Thyroid gland (tissue), 4 donors: ENCODE data around the gene FOXO6. TPM values are rescaled to one million over a fixed set of nuclear protein-coding genes. Genes with fewer than 3 reads are reported as not detected.
A peak's percentile ranks its signal among the peaks of the same experiment; 100 is the strongest.

ENCODE experiments used
- DNase-seq, 2 donors: peaks; one replicate each; pipeline ENCODE4 v3.0.0-alpha.2; 2019
- H3K27ac ChIP-seq, 3 donors: fragments of 200-600 bp; sonication (generic); 1 replicate in 2 of 3; 2 replicates in 1 of 3; pipeline ENCODE4 v1.5.1; 2016 to 2019; ENCODE audit warnings: mild to moderate bottlenecking in 1 of 3, moderate library complexity in 1 of 3
- H3K27me3 ChIP-seq: fragments of 200-600 bp; sonication (generic); one replicate; pipeline ENCODE4 v1.5.1; 2019
- H3K36me3 ChIP-seq, 2 donors: fragments of 200-600 bp; sonication (generic); one replicate each; pipeline ENCODE4 v1.5.1; 2016 to 2019
- H3K4me1 ChIP-seq, 2 donors: fragments of 200-600 bp; sonication (generic); one replicate each; pipeline ENCODE4 v1.5.1; 2017 to 2019
- H3K4me3 ChIP-seq, 3 donors: fragments of 200-600 bp; sonication (generic); replicated peaks in 1 of 3; 1 replicate in 2 of 3; 2 replicates in 1 of 3; pipeline ENCODE4 v1.5.1; 2016; ENCODE audit warnings: mild to moderate bottlenecking in 1 of 3
- H3K9me3 ChIP-seq: fragments of 200-600 bp; sonication (generic); one replicate; pipeline ENCODE4 v1.5.1; 2017
- POLR2A ChIP-seq, 2 donors: fragments of 450-650 bp; IDR thresholded peaks; one replicate each; pipeline ENCODE4 v1.6.1; 2017; ENCODE audit warnings: antibody characterized with exemption in 2 of 2, mild to moderate bottlenecking in 2 of 2, moderate library complexity in 1 of 2
- WGBS, 2 donors: methylation state at CpG; one replicate each; pipeline ENCODE4 v1.1.5; 2017; 5-methylcytosine and 5-hydroxymethylcytosine counted together
- intact Hi-C: fragments of 100-400 bp; cut with DNase I; formaldehyde crosslinking; loops from one replicate; pipeline ENCODE4 v1.15.1; 2023
- total RNA-seq, 4 donors: library from RNA; depleted of rRNA; stranded (reverse); fragments of >200 nt; gene quantifications; one replicate each; pipeline ENCODE4 v1.2.3, GENCODE V29; 2016
- TF ChIP-seq, protein P1 (sequence below), 6 experiments: fragments of 200-600 bp in 3 of 6; fragments of 450-650 bp in 3 of 6; sonication (generic) in 3 of 6; IDR thresholded peaks; one replicate each; pipeline ENCODE4 v1.5.1; 2016 to 2019; ENCODE audit warnings: antibody characterized with exemption in 6 of 6, mild to moderate bottlenecking in 2 of 6, inconsistent platforms in 1 of 6, moderate library complexity in 1 of 6

FOXO6 gene
- total RNA-seq, 4 donors from 2014 or later = 1.1 to 4.2 (median 2.6) TPM

DNA sequence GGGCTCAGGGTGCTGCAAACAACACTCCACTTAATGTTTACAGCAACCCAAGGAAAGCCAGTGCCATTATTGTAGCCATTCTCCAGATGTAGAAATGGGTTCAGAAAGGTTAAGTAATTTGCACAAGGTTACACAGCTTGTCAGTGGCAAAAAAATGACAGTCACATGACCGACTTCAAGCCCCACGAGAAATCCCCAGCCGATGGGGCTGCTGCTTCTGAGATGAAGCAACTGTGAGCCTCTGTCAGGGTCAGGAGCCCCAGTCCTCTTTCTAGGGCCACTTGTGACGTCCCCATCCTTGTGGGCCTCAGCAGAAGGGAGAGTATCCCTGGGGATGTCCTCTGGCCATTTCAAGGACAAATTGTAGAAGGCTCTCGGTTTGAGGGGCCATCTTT, 68.4 kb downstream of the FOXO6 start:
- Histone ChIP-seq H3K4me3 (no peak overlapping the region), H3K4me1 (peaks cover 15 to 19% of the 10 kb centered on the region in 2 donors), H3K27me3 (no peaks in the 10 kb centered on the region), H3K36me3 (no peaks in the 10 kb centered on the region), H3K9me3 (no peaks in the 10 kb centered on the region), H3K27ac (no peak overlapping the region)
- intact Hi-C loops = no loop called here
- DNase-seq = no peak
- no peak for TF ChIP-seq POLR2A (IDR thresholded peaks at IDR 0.05)
- TF ChIP-seq, protein P1, sequence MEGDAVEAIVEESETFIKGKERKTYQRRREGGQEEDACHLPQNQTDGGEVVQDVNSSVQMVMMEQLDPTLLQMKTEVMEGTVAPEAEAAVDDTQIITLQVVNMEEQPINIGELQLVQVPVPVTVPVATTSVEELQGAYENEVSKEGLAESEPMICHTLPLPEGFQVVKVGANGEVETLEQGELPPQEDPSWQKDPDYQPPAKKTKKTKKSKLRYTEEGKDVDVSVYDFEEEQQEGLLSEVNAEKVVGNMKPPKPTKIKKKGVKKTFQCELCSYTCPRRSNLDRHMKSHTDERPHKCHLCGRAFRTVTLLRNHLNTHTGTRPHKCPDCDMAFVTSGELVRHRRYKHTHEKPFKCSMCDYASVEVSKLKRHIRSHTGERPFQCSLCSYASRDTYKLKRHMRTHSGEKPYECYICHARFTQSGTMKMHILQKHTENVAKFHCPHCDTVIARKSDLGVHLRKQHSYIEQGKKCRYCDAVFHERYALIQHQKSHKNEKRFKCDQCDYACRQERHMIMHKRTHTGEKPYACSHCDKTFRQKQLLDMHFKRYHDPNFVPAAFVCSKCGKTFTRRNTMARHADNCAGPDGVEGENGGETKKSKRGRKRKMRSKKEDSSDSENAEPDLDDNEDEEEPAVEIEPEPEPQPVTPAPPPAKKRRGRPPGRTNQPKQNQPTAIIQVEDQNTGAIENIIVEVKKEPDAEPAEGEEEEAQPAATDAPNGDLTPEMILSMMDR (IDR thresholded peaks at IDR 0.05) = no peak
- 86% methylated on average over 4 to 5 of the region's 5 CpGs for WGBS, 2 donors

DNA sequence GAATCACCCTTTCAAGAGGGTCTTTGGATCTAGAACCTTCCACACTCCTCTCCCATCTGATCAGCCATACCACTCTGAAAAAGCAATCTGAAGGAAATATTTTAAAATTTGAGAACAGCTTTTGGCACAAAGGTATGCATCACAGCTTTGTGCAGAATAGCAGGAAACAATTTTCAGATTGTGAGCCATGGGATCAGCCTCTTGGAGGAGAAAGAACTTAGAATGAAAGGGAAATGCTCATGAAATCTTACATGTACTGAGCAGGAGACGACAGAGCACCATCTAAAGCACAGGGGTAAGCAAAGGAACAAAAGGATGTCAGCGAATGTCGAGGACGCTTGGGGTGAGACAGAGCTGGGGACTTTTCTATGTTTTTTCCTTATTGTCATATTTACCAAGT, 68.8 kb downstream of the FOXO6 start:
- 90 to 93% methylated on average over 4 of the region's 4 CpGs for WGBS, 2 donors
- Histone ChIP-seq H3K27ac (no peak overlapping the region), H3K36me3 (no peaks in the 10 kb centered on the region), H3K27me3 (no peaks in the 10 kb centered on the region), H3K4me1 (peaks cover 15 to 19% of the 10 kb centered on the region in 2 donors), H3K9me3 (no peaks in the 10 kb centered on the region), H3K4me3 (no peak overlapping the region)
- intact Hi-C loops = no loop called here
- no peak for TF ChIP-seq POLR2A (IDR thresholded peaks at IDR 0.05)
- TF ChIP-seq, protein P1 (IDR thresholded peaks at IDR 0.05) = no peak
- DNase-seq = no peak

DNA sequence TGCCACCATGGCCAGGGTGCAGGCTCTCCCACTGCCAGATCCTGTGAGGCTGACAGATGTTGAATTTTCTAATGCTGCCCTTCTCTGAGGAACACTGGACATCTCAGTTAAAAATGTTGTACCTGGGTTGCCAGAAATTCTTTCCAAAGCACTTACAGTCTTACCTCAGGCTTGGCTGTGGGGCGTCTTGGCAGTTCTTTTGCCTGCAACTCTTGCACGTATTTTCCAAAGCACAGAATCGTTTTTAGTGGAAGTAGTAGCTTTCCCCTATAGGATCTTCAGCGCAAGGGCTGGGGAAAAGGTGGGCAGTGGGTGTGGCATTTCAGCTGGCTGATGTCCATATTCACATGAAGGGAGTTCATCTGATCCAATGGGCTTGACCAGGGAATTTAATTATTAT, 69.3 kb downstream of the FOXO6 start:
- TF ChIP-seq, protein P1 (IDR thresholded peaks at IDR 0.05) = no peak
- no peak for TF ChIP-seq POLR2A (IDR thresholded peaks at IDR 0.05)
- H3K27ac ChIP-seq = no peak overlapping the region
- peaks cover 15 to 19% of the 10 kb centered on the region in 2 donors for H3K4me1 ChIP-seq
- no peak for DNase-seq
- H3K36me3 ChIP-seq = no peaks in the 10 kb centered on the region
- WGBS, 2 donors = 73 to 97% methylated on average over 4 of the region's 4 CpGs
- H3K9me3 ChIP-seq = no peaks in the 10 kb centered on the region
- intact Hi-C loops = no loop called here
- H3K4me3 ChIP-seq = no peak overlapping the region
- no peaks in the 10 kb centered on the region for H3K27me3 ChIP-seq

DNA sequence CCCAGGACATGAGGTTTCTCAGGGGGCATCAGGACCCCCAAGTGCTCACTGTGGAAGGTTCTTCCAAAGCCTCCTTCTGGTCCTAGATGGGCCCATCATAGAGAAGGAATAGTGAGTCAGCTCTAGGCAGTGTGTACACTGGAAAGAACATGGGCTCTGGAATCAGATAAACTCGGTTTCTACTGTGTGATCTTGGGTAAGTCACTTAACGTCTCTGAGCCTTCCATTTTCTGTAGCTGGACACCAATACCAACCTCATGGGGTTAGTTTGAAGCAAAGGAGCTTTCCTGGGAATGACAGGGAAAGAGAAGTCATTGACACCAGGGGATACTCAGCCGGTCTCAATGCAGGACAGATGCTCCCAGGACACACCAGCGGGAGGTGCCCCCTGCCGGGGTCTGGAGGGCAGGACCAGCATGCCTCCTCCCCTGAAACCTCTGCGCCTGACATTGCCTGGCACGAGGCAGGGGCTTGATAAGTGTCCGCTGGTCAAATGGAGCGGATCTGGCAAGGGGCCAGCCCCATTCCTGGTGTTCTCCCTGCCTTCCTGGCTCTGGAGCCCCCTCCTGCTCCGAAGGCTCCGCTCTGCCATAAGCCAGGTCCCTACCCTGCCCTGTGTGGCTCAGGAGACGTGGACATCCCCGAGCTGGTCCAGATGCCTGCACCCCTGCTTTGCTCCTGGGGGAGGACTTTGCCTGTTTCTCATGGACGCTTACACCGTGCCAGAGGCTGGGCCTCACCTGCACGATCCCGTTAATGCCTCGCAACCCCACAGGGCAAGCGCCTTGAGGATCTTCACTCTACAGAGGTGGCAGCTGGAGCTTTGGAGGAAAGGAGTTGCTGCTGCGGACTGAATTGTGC, 70.5 kb downstream of the FOXO6 start:
- Histone ChIP-seq H3K9me3 (no peaks in the 10 kb centered on the region), H3K36me3 (no peaks in the 10 kb centered on the region), H3K27ac (peak overlapping the region in 1 of 3 donors; percentile 75), H3K4me3 (no peak overlapping the region), H3K4me1 (peaks cover 15 to 19% of the 10 kb centered on the region in 2 donors), H3K27me3 (no peaks in the 10 kb centered on the region)
- intact Hi-C loops = no loop called here
- TF ChIP-seq POLR2A (IDR thresholded peaks at IDR 0.05) = no peak
- TF ChIP-seq, protein P1 (IDR thresholded peaks at IDR 0.05) = no peak
- DNase-seq = no peak
- 86 to 90% methylated on average over 3 to 20 of the region's 20 CpGs for WGBS, 2 donors

Other genes with a start within 250 kb of the FOXO6 start
- 10 to 100 TPM; 30.6 to 93.0 (median 47.5) TPM for gene SCMH1, start 119.1 kb upstream of the FOXO6 start, total RNA-seq
- gene EDN2, start 123.2 kb downstream of the FOXO6 start, total RNA-seq = not detected